ENCODE measurements around the gene POLR2M.

Gene POLR2M

GRCh38 chr15:57706405-57707209 is at the start of gene POLR2M:
Gene POLR2M (plus strand): TSS chr15:57706714. CDS start chr15:57706843, 129 bp downstream.
- peak within 1 kb of the TSS; percentile 64 for H3K27ac ChIP-seq (ENCODE audit: low read depth, low read length)
- TF ChIP-seq CTCF (IDR thresholded peaks at IDR 0.05; ENCODE audit: low read depth, low read length, poor library complexity, severe bottlenecking) (no peak), EZH2phosphoT487 (IDR thresholded peaks at IDR 0.05; ENCODE audit: borderline replicate concordance, low read length) (no peak)
- peaks cover 54% of the 10 kb centered on the region for H3K79me2 ChIP-seq (ENCODE audit: control insufficient read depth, low read length)

GRCh38 chr15:57657619-57658018 is 48.9 kb upstream of the POLR2M start:
- Histone ChIP-seq H3K36me3 (ENCODE audit: control insufficient read depth, low read length) (no peaks in the 10 kb centered on the region), H3K9me2 (replicated peaks; ENCODE audit: control insufficient read depth, low read length) (no peaks in the 10 kb centered on the region), H3K79me2 (ENCODE audit: control insufficient read depth, low read length) (no peaks in the 10 kb centered on the region), H4K20me1 (ENCODE audit: control insufficient read depth, insufficient read depth, low read depth, low read length) (no peaks in the 10 kb centered on the region), H3K27ac (ENCODE audit: low read depth, low read length) (no peak overlapping the region), H3F3A (ENCODE audit: control insufficient read depth, insufficient read depth) (no peaks in the 10 kb centered on the region), H3K4me1 (ENCODE audit: control insufficient read depth, low read length) (no peaks in the 10 kb centered on the region), H3K4me3 (ENCODE audit: low read length) (no peak overlapping the region), H3K27me3 (ENCODE audit: control insufficient read depth, low read length) (peaks cover 17% of the 10 kb centered on the region), H3K4me2 (ENCODE audit: low read length) (no peak overlapping the region), H3K9me3 (ENCODE audit: control insufficient read depth, insufficient read depth, low read length) (no peaks in the 10 kb centered on the region)
- TF ChIP-seq EZH2phosphoT487 (IDR thresholded peaks at IDR 0.05; ENCODE audit: borderline replicate concordance, low read length): no peak
- TF ChIP-seq CTCF (IDR thresholded peaks at IDR 0.05; ENCODE audit: low read depth, low read length, poor library complexity, severe bottlenecking): no peak

More at GRCh38 chr15:57706405-57707209, at the start of gene POLR2M:
- Histone ChIP-seq H3K9me2 (replicated peaks; ENCODE audit: control insufficient read depth, low read length) (no peaks in the 10 kb centered on the region), H3K9me3 (ENCODE audit: control insufficient read depth, insufficient read depth, low read length) (peaks cover 5% of the 10 kb centered on the region; the same call in 1 of the 2 replicates), H3K4me2 (ENCODE audit: low read length) (peak within 1 kb of the TSS; percentile 77), H3K36me3 (ENCODE audit: control insufficient read depth, low read length) (peaks cover 40% of the 10 kb centered on the region), H3K27me3 (ENCODE audit: control insufficient read depth, low read length) (no peaks in the 10 kb centered on the region), H4K20me1 (ENCODE audit: control insufficient read depth, insufficient read depth, low read depth, low read length) (no peaks in the 10 kb centered on the region), H3K4me3 (ENCODE audit: low read length) (peak within 1 kb of the TSS; percentile 89), H3F3A (ENCODE audit: control insufficient read depth, insufficient read depth) (no peaks in the 10 kb centered on the region), H3K4me1 (ENCODE audit: control insufficient read depth, low read length) (peaks cover 46% of the 10 kb centered on the region)

GRCh38 chr15:57662091-57662744 is 44.3 kb upstream of the POLR2M start:
- Histone ChIP-seq H3K79me2 (ENCODE audit: control insufficient read depth, low read length) (no peaks in the 10 kb centered on the region), H3K27ac (ENCODE audit: low read depth, low read length) (no peak overlapping the region), H3K9me2 (replicated peaks; ENCODE audit: control insufficient read depth, low read length) (no peaks in the 10 kb centered on the region), H3K4me3 (ENCODE audit: low read length) (no peak overlapping the region), H3K4me2 (ENCODE audit: low read length) (no peak overlapping the region), H3F3A (ENCODE audit: control insufficient read depth, insufficient read depth) (no peaks in the 10 kb centered on the region), H3K9me3 (ENCODE audit: control insufficient read depth, insufficient read depth, low read length) (no peaks in the 10 kb centered on the region), H3K27me3 (ENCODE audit: control insufficient read depth, low read length) (peaks cover 28% of the 10 kb centered on the region), H3K4me1 (ENCODE audit: control insufficient read depth, low read length) (no peaks in the 10 kb centered on the region), H4K20me1 (ENCODE audit: control insufficient read depth, insufficient read depth, low read depth, low read length) (no peaks in the 10 kb centered on the region), H3K36me3 (ENCODE audit: control insufficient read depth, low read length) (no peaks in the 10 kb centered on the region)
- no peak for TF ChIP-seq EZH2phosphoT487 (IDR thresholded peaks at IDR 0.05; ENCODE audit: borderline replicate concordance, low read length)
- no peak for TF ChIP-seq CTCF (IDR thresholded peaks at IDR 0.05; ENCODE audit: low read depth, low read length, poor library complexity, severe bottlenecking)

All from DOHH2 (cell line).